Esophagus muscularis mucosa (tissue), 4 donors: ENCODE measurements around the gene C6orf52. TPM values are rescaled to one million over a fixed set of nuclear protein-coding genes. Genes with fewer than 3 reads are reported as not detected.

ENCODE experiments used
- DNase-seq: peaks from one replicate; pipeline ENCODE4 v3.0.0-alpha.2; 2017; ENCODE audit errors: extremely low spot score
- H3K27ac ChIP-seq, 4 donors: fragments of 200-600 bp; sonication (generic); replicated peaks in 1 of 4; 1 replicate in 3 of 4; 2 replicates in 1 of 4; pipeline ENCODE4 v1.5.1; 2016 to 2019; ENCODE audit warnings: mild to moderate bottlenecking in 1 of 4
- H3K27me3 ChIP-seq, 4 donors: fragments of 200-600 bp; sonication (generic); one replicate each; pipeline versions ENCODE4 v1.5.1 to v1.6.0; 2016 to 2019
- H3K36me3 ChIP-seq, 4 donors: fragments of 200-600 bp; sonication (generic); one replicate each; pipeline ENCODE4 v1.5.1; 2016 to 2019
- H3K4me1 ChIP-seq, 4 donors: fragments of 200-600 bp; sonication (generic); one replicate each; pipeline ENCODE4 v1.5.1; 2016 to 2019
- H3K4me3 ChIP-seq, 4 donors: fragments of 200-600 bp; sonication (generic); 1 replicate in 2 of 4; 2 replicates in 2 of 4; pipeline ENCODE4 v1.5.1; 2016 to 2019; ENCODE audit warnings: mild to moderate bottlenecking in 4 of 4, moderate library complexity in 1 of 4
- H3K9me3 ChIP-seq, 4 donors: fragments of 200-600 bp; sonication (generic); 1 replicate in 3 of 4; 2 replicates in 1 of 4; pipeline ENCODE4 v1.5.1; 2016 to 2019
- CTCF ChIP-seq, 3 experiments: fragments of 200-600 bp in 2 of 3; fragments of 450-650 bp in 1 of 3; sonication (generic) in 2 of 3; IDR thresholded peaks; one replicate each; pipeline ENCODE4 v1.5.1; 2017 to 2019; ENCODE audit warnings: antibody characterized with exemption in 3 of 3, mild to moderate bottlenecking in 2 of 3, moderate library complexity in 1 of 3
- EP300 ChIP-seq: sonication (generic); formaldehyde crosslinking; IDR thresholded peaks from one replicate; pipeline ENCODE4 v1.6.1; 2017; ENCODE audit warnings: antibody characterized with exemption
- POLR2A ChIP-seq: fragments of 450-650 bp; IDR thresholded peaks from one replicate; pipeline ENCODE4 v1.6.1; 2017; ENCODE audit warnings: antibody characterized with exemption, moderate library complexity, mild to moderate bottlenecking, low read depth
- POLR2AphosphoS5 ChIP-seq, 2 donors: sonication (generic); formaldehyde crosslinking; IDR thresholded peaks; one replicate each; pipeline ENCODE4 v1.6.1; 2017; ENCODE audit warnings: antibody characterized with exemption in 2 of 2
- WGBS: methylation state at CpG from one replicate; pipeline ENCODE4 v1.1.5; 2018; 5-methylcytosine and 5-hydroxymethylcytosine counted together
- intact Hi-C: fragments of 100-400 bp; cut with DNase I; formaldehyde crosslinking; loops from one replicate; pipeline ENCODE4 v1.15.1; 2023
- total RNA-seq, 4 donors: library from RNA; depleted of rRNA; stranded (reverse); fragments of >200 nt; gene quantifications; one replicate each; pipeline versions ENCODE4 v1.1.0 to v1.2.1, GENCODE V29; 2016

The C6orf52 gene
- total RNA-seq, 4 donors from 2014 or later, result 0.71 to 1.2 TPM; not detected in 2

- Histone ChIP-seq H3K4me1 (peaks cover 25 to 36% (median 28%) of the 10 kb centered on the region in 4 donors), H3K36me3 (peaks cover 0 to 32% (median 19%) of the 10 kb centered on the region in 4 donors), H3K27ac (peak overlapping the region; percentile 89 to 93 (median 90)), H3K4me3 (peak overlapping the region; percentile 64 to 93 (median 86)), H3K9me3 (no peaks in the 10 kb centered on the region), H3K27me3 (no peaks in the 10 kb centered on the region)
- WGBS, result under 1% methylated on average over 17 of the region's 17 CpGs
- TF ChIP-seq POLR2AphosphoS5 (IDR thresholded peaks at IDR 0.05) (no peak), CTCF (IDR thresholded peaks at IDR 0.05) (no peak), POLR2A (no peak), EP300 (no peak)
- intact Hi-C loops, result loop anchor here (2.0 kb wide), 1 partner anchor 54 kb away; no protein-coding TSS in a partner anchor
- DNase-seq, result no peak
These were observed 756 bp upstream of the C6orf52 start for GRCh38 chr6:10695086-10695657.

- Histone ChIP-seq H3K27me3 (no peaks in the 10 kb centered on the region), H3K4me1 (peaks cover 25 to 36% (median 28%) of the 10 kb centered on the region in 4 donors), H3K27ac (no peak overlapping the region), H3K4me3 (peak overlapping the region; percentile 64 to 93 (median 86)), H3K9me3 (no peaks in the 10 kb centered on the region), H3K36me3 (peaks cover 0 to 10% (median 4%) of the 10 kb centered on the region in 4 donors)
- intact Hi-C loops, result loop anchor here (1.0 to 5.0 kb wide), 2 partner anchors 66 to 183 kb away; no protein-coding TSS in a partner anchor
- no peak for DNase-seq
- WGBS, result 90% methylated on average over 8 of the region's 8 CpGs
- no peak for TF ChIP-seq EP300
- no peak for TF ChIP-seq POLR2AphosphoS5 (IDR thresholded peaks at IDR 0.05)
- no peak for TF ChIP-seq CTCF (IDR thresholded peaks at IDR 0.05)
- TF ChIP-seq POLR2A, result no peak
These were observed 1.4 kb downstream of the C6orf52 start for GRCh38 chr6:10692965-10693538.

DNA sequence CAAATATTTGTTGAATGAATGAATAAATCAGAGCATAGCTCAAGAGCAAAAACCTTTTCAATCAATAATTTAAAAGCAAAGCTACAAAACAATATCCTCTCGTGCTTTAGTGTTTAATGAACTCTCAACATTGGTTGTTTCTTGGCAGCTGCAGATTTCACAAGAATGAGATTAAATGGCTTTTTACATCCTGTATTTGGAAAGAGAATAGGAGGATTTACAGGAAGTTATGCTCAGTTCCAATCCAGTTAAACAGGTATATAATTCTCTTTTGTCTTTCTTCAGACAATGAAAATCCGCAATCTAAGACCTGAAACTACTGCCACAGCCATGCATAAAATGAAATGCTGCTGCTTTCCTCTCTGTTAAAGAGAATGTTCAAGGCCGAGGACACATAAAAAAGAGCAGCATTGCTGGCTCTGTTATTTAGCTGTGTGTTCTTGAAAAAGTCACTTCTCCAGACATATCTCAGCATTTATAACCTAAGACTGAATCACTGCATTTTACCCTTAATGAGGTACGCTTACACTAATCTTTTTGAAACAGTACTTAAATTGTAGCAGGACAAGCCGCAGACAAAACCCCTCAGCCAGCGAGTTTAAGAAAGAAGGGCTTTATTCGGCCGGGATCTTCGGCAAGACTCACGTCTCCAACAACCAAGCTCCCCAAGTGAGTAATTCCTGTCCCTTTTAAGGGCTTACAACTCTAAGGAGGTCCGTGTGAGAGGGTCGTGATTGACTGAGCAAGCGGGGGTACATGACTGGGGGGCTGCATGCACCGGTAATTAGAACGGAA is 3.6 kb downstream of the C6orf52 start:
- no peaks in the 10 kb centered on the region for H3K36me3 ChIP-seq
- intact Hi-C loops, result loop anchor here (5.0 kb wide), 1 partner anchor 64 kb away; no protein-coding TSS in a partner anchor
- H3K9me3 ChIP-seq, result no peaks in the 10 kb centered on the region
- peaks cover 16 to 23% (median 19%) of the 10 kb centered on the region in 4 donors for H3K4me1 ChIP-seq
- no peak for DNase-seq
- TF ChIP-seq CTCF (IDR thresholded peaks at IDR 0.05) (no peak), POLR2A (no peak), POLR2AphosphoS5 (IDR thresholded peaks at IDR 0.05) (no peak), EP300 (no peak)
- H3K27ac ChIP-seq, result no peak overlapping the region
- H3K4me3 ChIP-seq, result no peak overlapping the region
- WGBS, result 76% methylated on average over 15 of the region's 15 CpGs
- peaks cover 0 to 5% (median 0%) of the 10 kb centered on the region in 4 donors for H3K27me3 ChIP-seq

DNA sequence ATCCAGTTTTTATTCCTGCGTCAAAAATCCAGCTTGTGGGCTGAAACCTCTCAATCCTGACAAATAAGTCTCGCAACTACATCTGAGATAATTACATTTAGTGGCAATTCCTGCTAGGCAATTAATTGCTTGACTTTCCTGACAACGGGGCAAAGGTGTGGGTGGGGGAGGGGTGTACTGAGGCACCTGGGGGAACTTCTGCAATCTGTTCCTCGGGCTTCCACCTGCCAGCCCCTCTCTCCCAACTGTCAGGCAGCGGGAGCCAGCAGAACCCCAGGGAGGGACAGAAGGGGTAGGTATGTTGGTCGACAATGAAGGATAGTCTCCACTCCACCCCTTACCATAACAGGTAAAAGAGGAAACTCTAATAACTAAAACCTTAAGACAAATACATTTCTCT is 6.8 kb downstream of the C6orf52 start:
- Histone ChIP-seq H3K9me3 (no peaks in the 10 kb centered on the region), H3K36me3 (no peaks in the 10 kb centered on the region), H3K27ac (no peak overlapping the region), H3K4me1 (no peaks in the 10 kb centered on the region), H3K27me3 (peaks cover 0 to 5% (median 0%) of the 10 kb centered on the region in 4 donors), H3K4me3 (no peak overlapping the region)
- intact Hi-C loops, result no loop called here
- WGBS, result 43% methylated on average over 6 of the region's 6 CpGs
- TF ChIP-seq EP300, result no peak
- no peak for TF ChIP-seq POLR2AphosphoS5 (IDR thresholded peaks at IDR 0.05)
- no peak for TF ChIP-seq CTCF (IDR thresholded peaks at IDR 0.05)
- no peak for TF ChIP-seq POLR2A
- no peak for DNase-seq
